Hematopoietic multipotent progenitor cell treated with erythropoietin and hydrocortisone succinate and interleukin-3 and kit ligand, for 4 days (in vitro differentiated cells): ENCODE data around the gene TGOLN2.
"Not testable (repeated sequence)": the region's sequence is repeated elsewhere in the genome, so short reads cannot be mapped to it uniquely, and the experiment has no call there.

Experiments used
- DNase-seq: peaks from one replicate; pipeline ENCODE4 v3.0.0-alpha.2; 2015

The TGOLN2 gene

GRCh38 chr2:85334928-85335327 is 7.1 kb upstream of the TGOLN2 start:
- DNase-seq, result no peak

GRCh38 chr2:85333877-85334276 is 6.1 kb upstream of the TGOLN2 start:
- DNase-seq, result not testable (repeated sequence)

- DNase-seq, result no peak
These were observed 3.2 kb upstream of the TGOLN2 start for GRCh38 chr2:85330839-85331636.

- DNase-seq, result not testable (repeated sequence)
These were observed 1.9 kb upstream of the TGOLN2 start for GRCh38 chr2:85329701-85330100.

- peak; percentile 68 for DNase-seq
These were observed 1.4 kb upstream of the TGOLN2 start for GRCh38 chr2:85329181-85329651.

GRCh38 chr2:85327160-85327821 is 498 bp downstream of the TGOLN2 start:
- DNase-seq, result peak; percentile 76

GRCh38 chr2:85326406-85327159 is 1.2 kb downstream of the TGOLN2 start:
- DNase-seq, result peak; percentile 79

GRCh38 chr2:85325466-85325811 is 2.4 kb downstream of the TGOLN2 start:
- no peak for DNase-seq

- peak; percentile 58 for DNase-seq
These were observed 2.9 kb downstream of the TGOLN2 start for GRCh38 chr2:85324639-85325465.

GRCh38 chr2:85323988-85324367 is 3.8 kb downstream of the TGOLN2 start:
- DNase-seq, result not testable (repeated sequence)

- no peak for DNase-seq
These were observed 4.3 kb downstream of the TGOLN2 start for GRCh38 chr2:85323351-85323987.

GRCh38 chr2:85319796-85320195 is 8.0 kb downstream of the TGOLN2 start:
- DNase-seq, result no peak

- DNase-seq, result no peak
These were observed 9.3 kb downstream of the TGOLN2 start for GRCh38 chr2:85318222-85319074.

- not testable (repeated sequence) for DNase-seq
These were observed 11.9 kb downstream of the TGOLN2 start for GRCh38 chr2:85315921-85316320.

GRCh38 chr2:85314884-85315242 is 12.9 kb downstream of the TGOLN2 start:
- no peak for DNase-seq

GRCh38 chr2:85312404-85312803 is 15.4 kb downstream of the TGOLN2 start:
- no peak for DNase-seq

GRCh38 chr2:85310330-85310729 is 17.5 kb downstream of the TGOLN2 start:
- DNase-seq, result no peak

GRCh38 chr2:85309699-85310321 is 18.0 kb downstream of the TGOLN2 start:
- DNase-seq, result peak; percentile 47

GRCh38 chr2:85308896-85309555 is 18.8 kb downstream of the TGOLN2 start:
- peak; percentile 48 for DNase-seq

- DNase-seq, result no peak
These were observed 19.6 kb downstream of the TGOLN2 start for GRCh38 chr2:85308201-85308600.
